Upper lobe of right lung (tissue), 1 donor: ENCODE measurements around the gene APAF1. TPM values are rescaled to one million over a fixed set of nuclear protein-coding genes. Genes with fewer than 3 reads are reported as not detected.

ENCODE experiments used
- ATAC-seq: fragments of 200-7000 bp; cut with Tn5 transposase; one replicate; pipeline ENCODE4 v1.9.1; 2020; ENCODE audit warnings: mild to moderate bottlenecking, moderate library complexity
- DNase-seq: peaks from one replicate; pipeline ENCODE4 v3.0.0-alpha.2; 2020
- H3K27ac ChIP-seq: fragments of 200-600 bp; one replicate; pipeline ENCODE4 v1.8.0; 2022
- H3K27me3 ChIP-seq: fragments of 200-600 bp; one replicate; pipeline ENCODE4 v1.8.0; 2022; ENCODE audit warnings: mild to moderate bottlenecking
- H3K36me3 ChIP-seq: fragments of 200-600 bp; one replicate; pipeline ENCODE4 v1.8.0; 2022
- H3K4me1 ChIP-seq: fragments of 200-600 bp; one replicate; pipeline ENCODE4 v1.8.0; 2022
- H3K4me3 ChIP-seq: fragments of 200-600 bp; one replicate; pipeline ENCODE4 v1.8.0; 2022; ENCODE audit warnings: mild to moderate bottlenecking
- H3K9me3 ChIP-seq: fragments of 200-600 bp; one replicate; pipeline ENCODE4 v1.8.0; 2022
- intact Hi-C: fragments of 100-400 bp; cut with DNase I; formaldehyde crosslinking; loops from one replicate; pipeline ENCODE4 v1.11.0; 2022
- total RNA-seq: library from RNA; stranded (reverse); fragmentation: NEBNext Ultra II Directional; extraction: Animal tissue kit (Norgen Biotek cat#: 25700); gene quantifications from one replicate; pipeline ENCODE4 v1.2.1, GENCODE V29; 2021
- TF ChIP-seq, protein P1 (sequence below): fragments of 200-600 bp; IDR thresholded peaks from one replicate; pipeline ENCODE4 v1.8.0; 2022; ENCODE audit warnings: antibody characterized with exemption
- donor health status: DM: no; HTN: yes; CAD: no; lungs with severe emphysema.

Gene APAF1
- total RNA-seq, 1 donor from 2014 or later, result 23.4 TPM

DNA sequence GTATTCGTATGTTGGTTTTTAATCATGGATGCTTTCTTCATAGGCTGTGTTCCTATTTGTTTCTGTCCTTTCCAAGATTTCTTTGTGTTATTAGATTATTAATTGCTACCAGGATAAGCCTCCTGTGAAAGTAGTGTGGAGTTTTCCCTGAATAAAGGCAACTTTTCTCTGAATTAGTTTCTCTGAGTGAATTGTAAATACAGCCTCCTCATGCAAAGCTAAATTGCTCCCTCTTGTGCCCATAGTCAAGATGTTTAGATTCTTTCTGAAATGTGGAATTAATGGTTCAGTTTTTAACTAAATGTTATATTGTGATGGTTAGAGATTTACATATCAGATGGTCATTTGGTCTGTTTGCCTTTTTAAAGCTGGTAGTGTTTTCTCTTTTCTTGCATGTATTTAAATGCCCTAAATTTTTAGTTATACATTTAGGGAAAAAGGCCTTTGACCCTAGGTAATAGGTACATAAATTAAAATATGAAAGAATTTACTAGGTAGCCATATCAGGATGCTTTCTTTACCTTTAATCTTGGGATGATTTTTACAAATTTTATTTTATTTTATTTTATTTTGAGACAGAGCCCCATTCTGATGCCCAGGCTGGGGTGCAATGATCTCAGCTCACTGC lies 8.9 kb downstream of the APAF1 start:
- Histone ChIP-seq H3K27me3 (no peaks in the 10 kb centered on the region), H3K36me3 (peaks cover 42% of the 10 kb centered on the region), H3K27ac (no peak overlapping the region), H3K4me1 (no peaks in the 10 kb centered on the region), H3K4me3 (no peak overlapping the region), H3K9me3 (no peaks in the 10 kb centered on the region)
- TF ChIP-seq, protein P1, sequence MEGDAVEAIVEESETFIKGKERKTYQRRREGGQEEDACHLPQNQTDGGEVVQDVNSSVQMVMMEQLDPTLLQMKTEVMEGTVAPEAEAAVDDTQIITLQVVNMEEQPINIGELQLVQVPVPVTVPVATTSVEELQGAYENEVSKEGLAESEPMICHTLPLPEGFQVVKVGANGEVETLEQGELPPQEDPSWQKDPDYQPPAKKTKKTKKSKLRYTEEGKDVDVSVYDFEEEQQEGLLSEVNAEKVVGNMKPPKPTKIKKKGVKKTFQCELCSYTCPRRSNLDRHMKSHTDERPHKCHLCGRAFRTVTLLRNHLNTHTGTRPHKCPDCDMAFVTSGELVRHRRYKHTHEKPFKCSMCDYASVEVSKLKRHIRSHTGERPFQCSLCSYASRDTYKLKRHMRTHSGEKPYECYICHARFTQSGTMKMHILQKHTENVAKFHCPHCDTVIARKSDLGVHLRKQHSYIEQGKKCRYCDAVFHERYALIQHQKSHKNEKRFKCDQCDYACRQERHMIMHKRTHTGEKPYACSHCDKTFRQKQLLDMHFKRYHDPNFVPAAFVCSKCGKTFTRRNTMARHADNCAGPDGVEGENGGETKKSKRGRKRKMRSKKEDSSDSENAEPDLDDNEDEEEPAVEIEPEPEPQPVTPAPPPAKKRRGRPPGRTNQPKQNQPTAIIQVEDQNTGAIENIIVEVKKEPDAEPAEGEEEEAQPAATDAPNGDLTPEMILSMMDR, result peak; percentile 67
- DNase-seq, result no peak
- intact Hi-C loops, result no loop called here
- peak; percentile 71 for ATAC-seq

DNA sequence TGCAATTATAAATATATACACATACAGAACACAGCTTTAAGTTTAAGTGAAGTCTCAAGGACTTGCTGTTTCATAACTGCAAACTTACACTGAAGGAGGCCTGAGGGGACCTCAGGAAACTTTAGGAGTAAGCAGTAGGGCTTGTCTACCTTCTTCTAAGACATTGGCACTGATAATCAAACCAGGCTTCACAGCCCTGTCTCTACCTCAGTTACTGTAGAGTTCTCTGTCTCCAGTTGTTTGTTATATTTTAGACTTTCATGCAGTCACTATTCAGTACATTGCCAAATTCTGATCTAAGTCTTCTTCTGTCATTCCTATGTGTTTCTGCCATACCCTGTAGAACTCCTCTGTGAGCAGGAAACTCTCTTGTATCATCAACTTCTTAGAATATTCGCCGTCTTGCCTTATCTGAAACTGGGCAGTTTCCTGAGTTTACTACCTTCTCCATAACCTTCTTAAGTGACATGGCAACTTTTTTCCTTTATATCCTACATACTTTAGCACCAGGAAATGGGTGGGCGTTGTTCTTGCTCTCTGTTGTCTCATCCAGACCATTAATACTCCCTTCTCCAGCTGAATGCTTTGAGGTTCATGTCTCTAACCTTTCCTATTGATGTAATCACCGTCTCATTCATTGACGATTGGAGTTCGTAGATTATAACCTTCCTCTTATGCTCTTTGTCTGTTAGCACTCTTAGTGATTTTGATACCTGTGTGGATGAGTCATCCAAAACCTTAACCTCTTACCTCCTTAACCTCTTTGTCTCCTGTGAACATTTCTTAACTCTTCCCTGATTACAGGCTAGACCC lies 11.4 kb downstream of the APAF1 start:
- Histone ChIP-seq H3K36me3 (peaks cover 41% of the 10 kb centered on the region), H3K27me3 (no peaks in the 10 kb centered on the region), H3K4me1 (no peaks in the 10 kb centered on the region), H3K27ac (no peak overlapping the region), H3K4me3 (no peak overlapping the region), H3K9me3 (no peaks in the 10 kb centered on the region)
- DNase-seq, result no peak
- no peak for ATAC-seq
- TF ChIP-seq, protein P1, result no peak
- intact Hi-C loops, result no loop called here

DNA sequence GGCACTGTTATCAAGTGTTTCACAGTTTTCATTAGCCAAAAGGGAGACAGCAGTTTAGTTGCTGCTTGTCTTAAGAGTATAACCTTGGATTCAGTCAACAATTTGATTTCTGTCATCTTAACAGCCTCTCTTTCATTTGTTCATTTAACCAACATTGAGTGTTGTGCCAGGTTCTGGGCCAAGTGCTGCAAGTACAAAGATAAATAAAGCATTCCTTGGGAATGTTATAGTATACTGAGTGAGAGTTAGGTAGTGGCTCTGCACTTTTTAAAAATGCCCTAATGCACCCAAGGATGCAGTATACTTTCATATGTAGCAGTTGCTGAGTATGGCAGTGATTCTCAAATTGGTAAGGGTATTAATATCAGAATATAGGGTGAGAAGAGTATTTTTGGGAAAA lies 15.4 kb downstream of the APAF1 start:
- no peaks in the 10 kb centered on the region for H3K4me1 ChIP-seq
- no peaks in the 10 kb centered on the region for H3K27me3 ChIP-seq
- no peak overlapping the region for H3K4me3 ChIP-seq
- DNase-seq, result no peak
- intact Hi-C loops, result no loop called here
- no peak overlapping the region for H3K27ac ChIP-seq
- peak; percentile 45 for ATAC-seq
- H3K9me3 ChIP-seq, result no peaks in the 10 kb centered on the region
- TF ChIP-seq, protein P1, result no peak
- peaks cover 74% of the 10 kb centered on the region for H3K36me3 ChIP-seq

DNA sequence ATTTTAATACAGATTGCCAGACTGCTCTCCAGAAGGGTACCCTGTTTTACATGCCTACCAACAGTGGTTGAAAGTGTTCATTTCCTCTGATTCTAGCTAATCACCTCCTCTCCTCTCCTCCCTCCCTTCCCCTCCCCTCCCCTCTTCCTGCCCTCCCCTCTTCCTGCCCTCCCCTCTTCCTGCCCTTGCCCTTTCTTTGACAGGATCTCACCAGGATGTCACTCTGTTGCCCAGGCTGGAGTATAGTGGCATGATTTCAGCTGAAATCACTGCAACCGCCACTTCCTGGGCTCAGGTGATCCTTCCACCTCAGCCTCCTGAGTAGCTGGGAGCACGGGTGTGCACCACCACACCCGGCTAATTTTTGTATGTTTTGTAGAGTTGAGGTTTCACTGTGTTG lies 24.7 kb downstream of the APAF1 start:
- TF ChIP-seq, protein P1, result no peak
- Histone ChIP-seq H3K27ac (no peak overlapping the region), H3K4me1 (no peaks in the 10 kb centered on the region), H3K4me3 (no peak overlapping the region), H3K27me3 (no peaks in the 10 kb centered on the region), H3K36me3 (peaks cover 74% of the 10 kb centered on the region), H3K9me3 (no peaks in the 10 kb centered on the region)
- intact Hi-C loops, result no loop called here
- ATAC-seq (no peak), DNase-seq (no peak)

DNA sequence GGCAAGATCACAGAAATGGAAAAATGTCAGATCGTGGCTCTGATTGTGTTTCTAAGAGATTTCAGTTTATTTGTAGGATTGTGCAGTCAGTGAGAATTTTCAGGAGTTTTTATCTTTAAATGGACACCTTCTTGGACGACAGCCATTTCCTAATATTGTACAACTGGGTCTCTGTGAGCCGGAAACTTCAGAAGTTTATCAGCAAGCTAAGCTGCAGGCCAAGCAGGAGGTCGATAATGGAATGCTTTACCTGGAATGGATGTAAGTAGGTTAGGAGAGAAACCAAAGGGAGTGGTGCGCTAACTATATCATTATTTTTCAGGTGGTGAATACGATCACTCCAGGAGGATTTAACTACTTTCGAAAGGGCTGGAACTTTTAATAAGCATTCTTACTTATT lies 26.4 kb downstream of the APAF1 start:
- no peaks in the 10 kb centered on the region for H3K4me1 ChIP-seq
- peaks cover 70% of the 10 kb centered on the region for H3K36me3 ChIP-seq
- H3K27ac ChIP-seq, result no peak overlapping the region
- no peaks in the 10 kb centered on the region for H3K27me3 ChIP-seq
- H3K4me3 ChIP-seq, result no peak overlapping the region
- DNase-seq (no peak), ATAC-seq (no peak)
- intact Hi-C loops, result no loop called here
- no peaks in the 10 kb centered on the region for H3K9me3 ChIP-seq
- TF ChIP-seq, protein P1, result no peak
